ENCODE data around the gene TNFRSF4. TPM values are rescaled to one million over a fixed set of nuclear protein-coding genes. Genes with fewer than 3 reads are reported as not detected.
A peak's percentile ranks its signal among the peaks of the same experiment; 100 is the strongest.

Gene TNFRSF4
- total and polyA plus RNA-seq, 2 of the 8 experiments (the other 6 are each of a cell fraction or from before 2014, with no cell fraction given), result 0.06 TPM; not detected in 1

DNA sequence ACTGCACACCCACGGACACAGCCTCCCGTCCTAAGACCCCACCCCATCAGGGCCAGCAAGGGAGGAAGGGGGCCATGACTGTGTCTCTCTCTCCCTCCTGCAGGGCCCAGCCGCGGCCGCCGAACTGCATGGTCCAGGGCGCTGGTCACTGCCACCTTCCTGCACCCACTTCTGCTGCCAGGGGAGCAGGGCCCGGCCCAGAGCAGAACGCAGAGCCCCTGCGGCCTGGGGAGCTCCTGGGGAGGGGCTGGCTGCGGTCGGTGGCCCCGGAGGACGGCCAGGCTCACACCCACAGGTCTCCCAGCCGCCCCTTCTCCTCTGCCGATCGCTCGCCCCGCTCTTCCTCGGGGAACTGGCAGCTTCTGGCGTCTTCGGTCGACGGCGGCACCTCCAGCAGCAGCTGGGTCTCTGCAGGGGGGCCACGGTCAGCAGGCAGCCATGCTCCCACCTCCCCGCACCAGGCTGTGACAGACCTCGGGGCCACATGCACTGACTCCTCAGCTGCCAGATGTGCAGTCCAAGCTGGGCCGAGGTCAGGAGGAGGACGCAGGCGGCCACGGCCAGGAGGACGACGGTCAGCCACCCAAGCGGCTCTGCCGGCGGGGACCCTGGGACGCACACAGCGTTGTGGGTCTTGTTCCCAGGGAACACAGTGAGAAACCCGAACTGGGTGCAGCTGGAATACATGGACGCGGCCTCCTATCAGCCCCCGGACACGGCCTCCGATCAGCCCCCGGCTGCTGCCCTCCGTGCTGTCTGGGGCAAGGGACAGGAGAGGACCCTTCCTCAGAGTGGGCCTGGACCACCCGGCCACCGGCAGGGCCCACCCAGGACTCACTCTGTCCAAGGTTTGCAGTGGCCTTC lies 10.2 kb downstream of the TNFRSF4 start:
- no peak overlapping the region for H4K5ac ChIP-seq (ENCODE audit: insufficient read length, low read depth, low read length)
- H3K27me3 ChIP-seq (replicated peaks in 1 of 4; ENCODE audit: control insufficient read depth in 3 of 4, extremely low read depth in 1 of 4, insufficient read depth in 3 of 4, low read length in 3 of 4), result peaks cover 2 to 19% (median 17%) of the 10 kb centered on the region in 4 experiments
- no peaks in the 10 kb centered on the region for H3K36me3 ChIP-seq (ENCODE audit: control insufficient read depth in 2 of 4, insufficient read depth in 4 of 4, low read length in 3 of 4)
- TF ChIP-seq SP2 (IDR thresholded peaks at IDR 0.05; ENCODE audit: low read length) (no peak), SUZ12 (IDR thresholded peaks at IDR 0.05; ENCODE audit: low read length) (no peak), TEAD4 (IDR thresholded peaks at IDR 0.05; ENCODE audit: low read depth, low read length) (no peak), PHF8 (conservative IDR thresholded peaks at IDR 0.05; ENCODE audit: low read depth, low read length) (no peak), ASH2L (IDR thresholded peaks at IDR 0.05; ENCODE audit: low read length) (no peak), RFX5 (IDR thresholded peaks at IDR 0.05; ENCODE audit: borderline replicate concordance, low read depth, low read length) (no peak), NRF1 (IDR thresholded peaks at IDR 0.05; ENCODE audit: low read depth, low read length) (no peak), BCL11A (IDR thresholded peaks at IDR 0.05; ENCODE audit: low read depth in 2 of 2, low read length in 2 of 2) (no peak), RNF2 (IDR thresholded peaks at IDR 0.05; ENCODE audit: borderline replicate concordance, low read depth, low read length, missing control alignments, poor library complexity, severe bottlenecking) (no peak)
- TF ChIP-seq, protein P1, sequence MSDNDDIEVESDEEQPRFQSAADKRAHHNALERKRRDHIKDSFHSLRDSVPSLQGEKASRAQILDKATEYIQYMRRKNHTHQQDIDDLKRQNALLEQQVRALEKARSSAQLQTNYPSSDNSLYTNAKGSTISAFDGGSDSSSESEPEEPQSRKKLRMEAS (IDR thresholded peaks at IDR 0.05), result no peak
- TF ChIP-seq, protein P2, sequence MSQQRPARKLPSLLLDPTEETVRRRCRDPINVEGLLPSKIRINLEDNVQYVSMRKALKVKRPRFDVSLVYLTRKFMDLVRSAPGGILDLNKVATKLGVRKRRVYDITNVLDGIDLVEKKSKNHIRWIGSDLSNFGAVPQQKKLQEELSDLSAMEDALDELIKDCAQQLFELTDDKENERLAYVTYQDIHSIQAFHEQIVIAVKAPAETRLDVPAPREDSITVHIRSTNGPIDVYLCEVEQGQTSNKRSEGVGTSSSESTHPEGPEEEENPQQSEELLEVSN (IDR thresholded peaks at IDR 0.05), result no peak

More for the DNA sequence above, 10.2 kb downstream of the TNFRSF4 start:
- no peaks in the 10 kb centered on the region for H3K79me2 ChIP-seq (ENCODE audit: control insufficient read depth in 1 of 2, insufficient read depth in 2 of 2, low read length in 2 of 2)
- FAIRE-seq, result no peak
- peaks cover 0 to 16% (median 6%) of the 10 kb centered on the region in 4 experiments; a peak in 6 of 7 replicates for H3K4me1 ChIP-seq (replicated peaks in 1 of 4; ENCODE audit: control insufficient read depth in 3 of 4, insufficient read depth in 4 of 4, low read length in 3 of 4)
- H3K9ac ChIP-seq (replicated peaks in 1 of 4; ENCODE audit: extremely low read depth in 1 of 4, low read depth in 3 of 4, low read length in 3 of 4), result no peak overlapping the region
- DNase-seq (ENCODE audit: low read depth in 1 of 2, low spot score in 2 of 2), result peak in 1 of 2 experiments; percentile 52
- H2AFZ ChIP-seq (ENCODE audit: low read length), result no peak overlapping the region
- no peak overlapping the region for H2BK120ac ChIP-seq (replicated peaks; ENCODE audit: low read depth, low read length)
- no peaks in the 10 kb centered on the region for H4K20me1 ChIP-seq (replicated peaks in 1 of 2; ENCODE audit: control insufficient read depth in 1 of 2, insufficient read depth in 2 of 2, low read length in 2 of 2)
- ChIA-PET POLR2A (ENCODE audit: partially characterized antibody) (no interaction called here), CTCF (ENCODE audit: partially characterized antibody) (interaction anchor here (1.2 kb wide), 1 partner anchor 45 kb away, joined by 3 read pairs; no protein-coding TSS in a partner anchor)
- H2BK12ac ChIP-seq (ENCODE audit: low read depth, low read length), result peak overlapping the region; percentile 75; the same call in 1 of the 2 replicates
- peaks cover 8% of the 10 kb centered on the region; the same call in 1 of the 2 replicates for H3K23me2 ChIP-seq (ENCODE audit: low read depth, low read length)
- H3K4ac ChIP-seq (replicated peaks; ENCODE audit: insufficient read length, low read depth, low read length), result no peak overlapping the region
- H4K91ac ChIP-seq (replicated peaks; ENCODE audit: insufficient read length, low read length), result no peak overlapping the region
- H3K79me1 ChIP-seq (ENCODE audit: low read depth, low read length), result no peaks in the 10 kb centered on the region
- no peak overlapping the region for H3K23ac ChIP-seq (ENCODE audit: insufficient read length)
- 91% methylated on average over 33 of the region's 49 CpGs; no CpG with 5 or more reads in 1 of the 2 experiments for WGBS, 2 experiments (ENCODE audit: extremely low coverage in 1 of 2, insufficient coverage in 1 of 2, insufficient read length in 1 of 2, insufficient replicate concordance in 2 of 2, low coverage in 1 of 2, low lambda C conversion rate in 2 of 2, missing lambda C conversion rate in 1 of 2)
- H2AK5ac ChIP-seq (ENCODE audit: low read depth, low read length), result no peak overlapping the region
- no peak overlapping the region for H3K4me3 ChIP-seq (ENCODE audit: extremely low read depth in 1 of 4, insufficient read depth in 2 of 4, low read depth in 3 of 4, low read length in 4 of 4)
- no peaks in the 10 kb centered on the region for H3K9me3 ChIP-seq (ENCODE audit: insufficient read depth in 2 of 2, low read depth in 1 of 2, low read length in 1 of 2)
- H2BK20ac ChIP-seq (ENCODE audit: low read length), result no peak overlapping the region
- H2BK5ac ChIP-seq (ENCODE audit: low read depth, low read length), result no peak overlapping the region
- no peak overlapping the region for H4K8ac ChIP-seq (ENCODE audit: extremely low read depth, insufficient read depth, low read length)
- no peak overlapping the region; the same call in 1 of the 2 replicates for H3K18ac ChIP-seq (ENCODE audit: extremely low read depth, low read length)
- no peak overlapping the region for H3K14ac ChIP-seq (ENCODE audit: insufficient read length)
- no peak overlapping the region for H3K4me2 ChIP-seq (ENCODE audit: insufficient read depth in 1 of 2, low read depth in 2 of 2, low read length in 2 of 2)
- peak overlapping the region; percentile 29; the same call in 1 of the 2 replicates for H2BK15ac ChIP-seq (ENCODE audit: low read length)
- H3K27ac ChIP-seq (ENCODE audit: low read depth, low read length), result no peak overlapping the region
- no peak overlapping the region for H3K56ac ChIP-seq (replicated peaks; ENCODE audit: insufficient read length, low read depth, low read length)
